HG03045 (cell line): ENCODE results near the gene RXFP4.

ENCODE experiments used
- ATAC-seq: cut with Tn5 transposase; IDR thresholded peaks from one replicate; pipeline ENCODE4 v1.9.1; 2021; ENCODE audit warnings: mild to moderate bottlenecking, moderate library complexity; ENCODE audit not compliant: unreplicated experiment

RXFP4 gene

GRCh38 chr1:155957411-155957915 is 16.0 kb downstream of the RXFP4 start:
- no peak for ATAC-seq

GRCh38 chr1:155960081-155960745 is 18.8 kb downstream of the RXFP4 start:
- ATAC-seq: no peak

GRCh38 chr1:155961937-155962336 is 20.5 kb downstream of the RXFP4 start:
- ATAC-seq: no peak

GRCh38 chr1:155962599-155963211 is 21.3 kb downstream of the RXFP4 start:
- no peak for ATAC-seq

- no peak for ATAC-seq
Observed at GRCh38 chr1:155964193-155964592, 22.8 kb downstream of the RXFP4 start.

- ATAC-seq: no peak
Observed at GRCh38 chr1:155966135-155966534, 24.7 kb downstream of the RXFP4 start.

- no peak for ATAC-seq
Observed at GRCh38 chr1:155966750-155967149, 25.3 kb downstream of the RXFP4 start.

- ATAC-seq: no peak
Observed at GRCh38 chr1:155967341-155968050, 26.1 kb downstream of the RXFP4 start.

GRCh38 chr1:155968051-155968400 is 26.6 kb downstream of the RXFP4 start:
- no peak for ATAC-seq

GRCh38 chr1:155968670-155969069 is 27.2 kb downstream of the RXFP4 start:
- ATAC-seq: no peak

GRCh38 chr1:155969377-155969791 is 27.9 kb downstream of the RXFP4 start:
- ATAC-seq: no peak

GRCh38 chr1:155970531-155971167 is 29.2 kb downstream of the RXFP4 start:
- no peak for ATAC-seq

GRCh38 chr1:155971910-155972809 is 30.7 kb downstream of the RXFP4 start:
- no peak for ATAC-seq

- ATAC-seq: no peak
Observed at GRCh38 chr1:155973723-155974122, 32.3 kb downstream of the RXFP4 start.

GRCh38 chr1:155974208-155975115 is 33.0 kb downstream of the RXFP4 start:
- ATAC-seq: no peak

- ATAC-seq: no peak
Observed at GRCh38 chr1:155975375-155976061, 34.1 kb downstream of the RXFP4 start.

GRCh38 chr1:155976062-155976912 is 34.8 kb downstream of the RXFP4 start:
- no peak for ATAC-seq
